DND-41 (cell line): Measurements from ENCODE around the gene PPA2.

Experiments used
- ATAC-seq: fragments of 200-7000 bp; cut with Tn5 transposase; 3 replicates; pipeline ENCODE4 v1.9.1; 2021; ENCODE audit warnings: low read depth; ENCODE audit not compliant: insufficient read depth
- DNase-seq: peaks from one replicate; pipeline ENCODE4 v3.0.0-alpha.2; 2020
- H2AFZ ChIP-seq: 2 replicates; pipeline ENCODE4 v1.6.0; 2012; ENCODE audit warnings: low read depth, low read length
- H3K27ac ChIP-seq: 2 replicates; pipeline ENCODE4 v1.5.1; 2012; ENCODE audit warnings: low read length, inconsistent platforms
- H3K27me3 ChIP-seq: fragments of 200-600 bp; sonication (generic); 2 replicates; pipeline ENCODE4 v1.6.0; 2012; ENCODE audit warnings: low read length, mild to moderate bottlenecking, inconsistent platforms; ENCODE audit not compliant: insufficient read depth, poor library complexity
- H3K36me3 ChIP-seq: 2 replicates; pipeline ENCODE4 v1.5.1; 2012; ENCODE audit warnings: low read length, inconsistent platforms; ENCODE audit not compliant: insufficient read depth
- H3K4me1 ChIP-seq: 2 replicates; pipeline ENCODE4 v1.5.1; 2012; ENCODE audit warnings: mild to moderate bottlenecking, low read length; ENCODE audit not compliant: insufficient read depth
- H3K4me2 ChIP-seq: 2 replicates; pipeline ENCODE4 v1.6.0; 2012; ENCODE audit warnings: mild to moderate bottlenecking, moderate library complexity, low read length, inconsistent platforms; ENCODE audit not compliant: insufficient read depth
- H3K4me3 ChIP-seq, 2 experiments: fragments of 200-600 bp in 1 of 2; shearing (Covaris generic) in 1 of 2; 2 replicates each; pipeline ENCODE4 v1.5.1; 2012 to 2016; ENCODE audit warnings: inconsistent platforms in 2 of 2, low read length in 2 of 2, mild to moderate bottlenecking in 2 of 2, low read depth in 1 of 2, moderate library complexity in 1 of 2
- H3K79me2 ChIP-seq: 2 replicates; pipeline ENCODE4 v1.6.0; 2012; ENCODE audit warnings: low read length, inconsistent platforms; ENCODE audit not compliant: insufficient read depth
- H3K9ac ChIP-seq: 2 replicates; pipeline ENCODE4 v1.6.0; 2012; ENCODE audit warnings: low read depth, mild to moderate bottlenecking, inconsistent platforms, low read length, moderate library complexity
- H3K9me3 ChIP-seq: 2 replicates; pipeline ENCODE4 v1.5.1; 2012; ENCODE audit warnings: low read length, moderate library complexity, mild to moderate bottlenecking, inconsistent platforms; ENCODE audit not compliant: insufficient read depth, severe bottlenecking
- H4K20me1 ChIP-seq: 2 replicates; pipeline ENCODE4 v1.6.0; 2012; ENCODE audit warnings: low read length; ENCODE audit not compliant: insufficient read depth
- EZH2 ChIP-seq: IDR thresholded peaks from 3 replicates; pipeline ENCODE4 v1.6.1; 2012; ENCODE audit warnings: borderline replicate concordance, low read depth, mild to moderate bottlenecking, moderate library complexity, low read length, inconsistent platforms; ENCODE audit not compliant: severe bottlenecking
- TF ChIP-seq, protein P1 (sequence below): IDR thresholded peaks from 2 replicates; pipeline ENCODE4 v1.5.1; 2012; ENCODE audit warnings: borderline replicate concordance, low read length, moderate library complexity, mild to moderate bottlenecking; ENCODE audit not compliant: poor library complexity, severe bottlenecking; ENCODE audit errors: extremely low read depth

PPA2 gene

DNA sequence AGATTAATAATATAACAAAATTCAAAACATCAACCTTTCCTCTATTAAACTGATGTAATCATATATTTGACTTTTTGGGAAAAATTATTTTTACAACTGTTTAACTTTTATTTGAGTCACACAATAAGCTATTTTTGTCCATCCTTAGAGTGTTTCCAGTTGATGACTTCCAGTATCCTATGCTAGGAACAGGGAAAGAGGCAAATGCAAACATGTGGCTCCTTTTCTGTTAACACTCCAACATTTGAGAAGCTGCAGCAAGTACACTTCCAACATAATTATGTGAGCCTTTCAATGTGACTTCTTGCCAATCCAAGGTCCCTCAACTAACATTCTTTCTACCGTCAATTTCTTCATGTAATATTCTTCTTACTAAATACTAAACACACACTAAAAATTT is 117.7 kb downstream of the PPA2 start:
- Histone ChIP-seq H3K27me3 (no peaks in the 10 kb centered on the region), H2AFZ (no peak overlapping the region), H3K36me3 (no peaks in the 10 kb centered on the region), H3K9ac (no peak overlapping the region), H3K79me2 (no peaks in the 10 kb centered on the region), H3K4me2 (no peak overlapping the region), H3K27ac (no peak overlapping the region), H4K20me1 (no peaks in the 10 kb centered on the region), H3K4me1 (no peaks in the 10 kb centered on the region), H3K9me3 (no peaks in the 10 kb centered on the region), H3K4me3 (no peak overlapping the region)
- ATAC-seq (no peak), DNase-seq (no peak)
- TF ChIP-seq, protein P1, sequence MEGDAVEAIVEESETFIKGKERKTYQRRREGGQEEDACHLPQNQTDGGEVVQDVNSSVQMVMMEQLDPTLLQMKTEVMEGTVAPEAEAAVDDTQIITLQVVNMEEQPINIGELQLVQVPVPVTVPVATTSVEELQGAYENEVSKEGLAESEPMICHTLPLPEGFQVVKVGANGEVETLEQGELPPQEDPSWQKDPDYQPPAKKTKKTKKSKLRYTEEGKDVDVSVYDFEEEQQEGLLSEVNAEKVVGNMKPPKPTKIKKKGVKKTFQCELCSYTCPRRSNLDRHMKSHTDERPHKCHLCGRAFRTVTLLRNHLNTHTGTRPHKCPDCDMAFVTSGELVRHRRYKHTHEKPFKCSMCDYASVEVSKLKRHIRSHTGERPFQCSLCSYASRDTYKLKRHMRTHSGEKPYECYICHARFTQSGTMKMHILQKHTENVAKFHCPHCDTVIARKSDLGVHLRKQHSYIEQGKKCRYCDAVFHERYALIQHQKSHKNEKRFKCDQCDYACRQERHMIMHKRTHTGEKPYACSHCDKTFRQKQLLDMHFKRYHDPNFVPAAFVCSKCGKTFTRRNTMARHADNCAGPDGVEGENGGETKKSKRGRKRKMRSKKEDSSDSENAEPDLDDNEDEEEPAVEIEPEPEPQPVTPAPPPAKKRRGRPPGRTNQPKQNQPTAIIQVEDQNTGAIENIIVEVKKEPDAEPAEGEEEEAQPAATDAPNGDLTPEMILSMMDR, result no peak
- no peak for TF ChIP-seq EZH2

DNA sequence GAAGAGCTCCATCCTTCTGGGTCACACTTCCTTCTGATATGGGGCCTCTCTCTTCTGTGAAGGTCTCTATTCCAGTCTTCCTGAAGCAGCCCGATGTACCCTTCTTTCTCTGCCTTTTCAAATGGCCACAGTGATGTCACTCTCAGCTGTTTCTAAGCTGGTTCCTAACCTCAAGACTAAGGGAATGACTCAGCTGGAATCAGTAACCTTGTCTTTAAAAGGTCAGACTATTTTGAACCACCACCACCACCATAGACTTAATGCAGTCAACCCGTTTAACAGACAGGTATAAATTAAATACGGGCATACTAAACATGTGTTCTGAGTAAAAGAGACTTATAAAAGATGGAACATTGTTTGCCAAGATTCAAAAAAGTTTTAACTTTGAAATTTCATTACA is 121.0 kb downstream of the PPA2 start:
- Histone ChIP-seq H3K4me3 (no peak overlapping the region), H3K36me3 (no peaks in the 10 kb centered on the region), H3K27me3 (no peaks in the 10 kb centered on the region)

DNA sequence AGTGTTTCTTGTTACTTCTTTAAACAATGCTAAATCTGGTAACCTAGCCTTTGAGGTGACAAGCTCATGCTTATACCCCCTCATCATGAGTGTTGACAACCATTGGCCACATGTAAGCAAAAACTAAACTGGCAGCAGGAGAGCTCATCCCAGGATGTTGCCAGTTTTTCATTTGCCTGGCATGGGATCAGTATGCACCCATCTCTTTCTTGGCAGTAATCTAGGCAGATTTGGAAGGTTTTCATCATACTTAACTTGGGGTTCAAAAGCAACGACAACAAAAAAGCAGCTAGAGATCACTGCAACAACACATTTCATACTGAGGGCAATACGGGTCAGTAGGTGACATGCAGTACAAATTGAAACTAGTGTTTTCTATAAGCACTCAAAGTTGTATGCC is 122.0 kb downstream of the PPA2 start:
- no peaks in the 10 kb centered on the region for H3K79me2 ChIP-seq
- no peaks in the 10 kb centered on the region for H3K27me3 ChIP-seq
- H3K9ac ChIP-seq, result no peak overlapping the region
- no peaks in the 10 kb centered on the region for H3K36me3 ChIP-seq
- no peak for DNase-seq
- H3K4me2 ChIP-seq, result no peak overlapping the region
- no peak for TF ChIP-seq EZH2
- TF ChIP-seq, protein P1, result no peak
- no peak for ATAC-seq
- no peak overlapping the region for H3K4me3 ChIP-seq
- no peak overlapping the region for H3K27ac ChIP-seq
- no peaks in the 10 kb centered on the region for H4K20me1 ChIP-seq
- no peaks in the 10 kb centered on the region for H3K9me3 ChIP-seq
- H2AFZ ChIP-seq, result no peak overlapping the region
- H3K4me1 ChIP-seq, result no peaks in the 10 kb centered on the region

More for the DNA sequence above, 121.0 kb downstream of the PPA2 start:
- H2AFZ ChIP-seq, result no peak overlapping the region
- no peak overlapping the region for H3K4me2 ChIP-seq
- DNase-seq, result no peak
- H3K79me2 ChIP-seq, result no peaks in the 10 kb centered on the region
- no peak overlapping the region for H3K27ac ChIP-seq
- ATAC-seq, result no peak
- no peaks in the 10 kb centered on the region for H4K20me1 ChIP-seq
- TF ChIP-seq, protein P1, result no peak
- no peak for TF ChIP-seq EZH2
- H3K9ac ChIP-seq, result no peak overlapping the region
- H3K4me1 ChIP-seq, result no peaks in the 10 kb centered on the region
- no peaks in the 10 kb centered on the region for H3K9me3 ChIP-seq
